H7 (cell line): ENCODE results near the gene THSD8. TPM values are rescaled to one million over a fixed set of nuclear protein-coding genes. Genes with fewer than 3 reads are reported as not detected.
A peak's percentile ranks its signal among the peaks of the same experiment; 100 is the strongest.

ENCODE experiments used
- DNase-seq: peaks from one replicate; pipeline ENCODE4 v3.0.0; 2012
- H3K27me3 ChIP-seq: 2 replicates; pipeline ENCODE4 v1.6.0; 2011; ENCODE audit warnings: mild to moderate bottlenecking, low read length; ENCODE audit not compliant: control insufficient read depth, insufficient read depth
- H3K36me3 ChIP-seq: replicated peaks from 2 replicates; pipeline ENCODE4 v1.5.1; 2011; ENCODE audit warnings: low read length; ENCODE audit not compliant: control insufficient read depth, insufficient read depth
- H3K4me3 ChIP-seq: 2 replicates; pipeline ENCODE4 v1.5.1; 2011; ENCODE audit warnings: low read depth, mild to moderate bottlenecking, control low read depth, low read length, moderate library complexity; ENCODE audit not compliant: insufficient read depth
- total RNA-seq: library from RNA; depleted of rRNA; stranded (reverse); fragments of >200 nt; shearing (Covaris generic); gene quantifications from 2 replicates; pipeline ENCODE4 v1.2.3, GENCODE V29; 2014

The THSD8 gene
- total RNA-seq, 1 experiment from 2014 or later = not detected

- Histone ChIP-seq H3K27me3 (peaks cover 2% of the 10 kb centered on the region; the same call in 1 of the 2 replicates), H3K36me3 (no peaks in the 10 kb centered on the region), H3K4me3 (no peak overlapping the region)
- no peak for DNase-seq
These were observed 16.3 kb upstream of the THSD8 start for GRCh38 chr19:12785431-12786031.

- no peak overlapping the region for H3K4me3 ChIP-seq
- no peaks in the 10 kb centered on the region for H3K36me3 ChIP-seq
- DNase-seq = peak; percentile 61
- peaks cover 6% of the 10 kb centered on the region for H3K27me3 ChIP-seq
These were observed 15.6 kb upstream of the THSD8 start for GRCh38 chr19:12786141-12786870.

GRCh38 chr19:12786952-12787351 is 14.9 kb upstream of the THSD8 start:
- DNase-seq = no peak
- H3K27me3 ChIP-seq = peaks cover 12% of the 10 kb centered on the region
- no peak overlapping the region for H3K4me3 ChIP-seq
- H3K36me3 ChIP-seq = no peaks in the 10 kb centered on the region

- DNase-seq = no peak
- Histone ChIP-seq H3K4me3 (no peak overlapping the region), H3K36me3 (no peaks in the 10 kb centered on the region), H3K27me3 (peaks cover 17% of the 10 kb centered on the region)
These were observed 14.4 kb upstream of the THSD8 start for GRCh38 chr19:12787458-12787857.

- Histone ChIP-seq H3K27me3 (peaks cover 21% of the 10 kb centered on the region), H3K4me3 (no peak overlapping the region), H3K36me3 (no peaks in the 10 kb centered on the region)
- DNase-seq = no peak
These were observed 13.7 kb upstream of the THSD8 start for GRCh38 chr19:12788042-12788681.

- H3K27me3 ChIP-seq = peaks cover 21% of the 10 kb centered on the region
- DNase-seq = peak; percentile 88
- H3K36me3 ChIP-seq = no peaks in the 10 kb centered on the region
- peak overlapping the region; percentile 39; the same call in 1 of the 2 replicates for H3K4me3 ChIP-seq
These were observed 13.2 kb upstream of the THSD8 start for GRCh38 chr19:12788682-12789097.

DNA sequence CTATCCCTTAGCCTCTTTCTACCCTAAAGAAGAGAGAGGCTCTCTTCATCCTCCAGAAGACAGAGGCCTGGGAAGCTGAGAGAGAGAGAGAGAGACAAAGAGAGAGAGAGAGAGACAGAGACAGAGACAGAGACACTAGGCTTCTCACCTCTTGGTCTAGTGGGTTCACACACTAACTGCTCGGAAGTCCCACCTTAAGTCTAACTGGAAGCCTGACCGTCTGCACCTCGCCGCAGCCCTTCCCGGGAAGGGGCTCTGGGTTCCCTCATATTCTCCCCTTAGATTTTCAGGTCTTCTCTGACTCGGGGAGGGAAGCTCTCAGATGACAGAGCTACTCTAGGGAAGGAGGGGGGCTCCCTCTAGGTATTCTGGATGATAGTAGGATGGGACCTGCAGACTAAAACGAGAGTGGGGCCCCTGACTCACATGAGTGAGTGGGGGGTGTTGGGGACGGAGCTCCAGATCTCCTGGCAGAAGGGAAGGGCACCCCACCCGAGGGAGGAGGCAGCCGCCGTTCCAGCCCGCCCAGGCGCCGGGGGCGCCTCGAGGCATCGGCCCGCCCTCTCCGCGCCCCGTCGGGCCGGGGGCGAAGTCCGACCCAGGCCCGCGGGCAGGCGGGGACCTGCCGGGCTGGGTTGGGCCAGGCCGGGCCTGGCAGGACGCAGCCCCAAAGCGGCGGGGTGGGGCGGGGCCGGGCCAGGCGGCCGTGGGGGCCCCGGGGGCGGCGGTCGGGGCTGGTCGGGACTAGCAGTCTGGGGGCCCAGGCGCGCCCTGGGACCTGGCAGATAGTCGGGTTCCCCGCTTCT is 12.6 kb upstream of the THSD8 start:
- H3K36me3 ChIP-seq = no peaks in the 10 kb centered on the region
- H3K4me3 ChIP-seq = peak overlapping the region; percentile 39
- H3K27me3 ChIP-seq = peaks cover 21% of the 10 kb centered on the region
- DNase-seq = no peak

- peak overlapping the region; percentile 70 for H3K4me3 ChIP-seq
- peak; percentile 99 for DNase-seq
- no peaks in the 10 kb centered on the region for H3K36me3 ChIP-seq
- peaks cover 21% of the 10 kb centered on the region for H3K27me3 ChIP-seq
These were observed 11.8 kb upstream of the THSD8 start for GRCh38 chr19:12789904-12790619.

GRCh38 chr19:12790628-12791344 is 11.1 kb upstream of the THSD8 start:
- no peak for DNase-seq
- no peaks in the 10 kb centered on the region for H3K36me3 ChIP-seq
- H3K4me3 ChIP-seq = peak overlapping the region; percentile 70
- H3K27me3 ChIP-seq = peaks cover 21% of the 10 kb centered on the region

DNA sequence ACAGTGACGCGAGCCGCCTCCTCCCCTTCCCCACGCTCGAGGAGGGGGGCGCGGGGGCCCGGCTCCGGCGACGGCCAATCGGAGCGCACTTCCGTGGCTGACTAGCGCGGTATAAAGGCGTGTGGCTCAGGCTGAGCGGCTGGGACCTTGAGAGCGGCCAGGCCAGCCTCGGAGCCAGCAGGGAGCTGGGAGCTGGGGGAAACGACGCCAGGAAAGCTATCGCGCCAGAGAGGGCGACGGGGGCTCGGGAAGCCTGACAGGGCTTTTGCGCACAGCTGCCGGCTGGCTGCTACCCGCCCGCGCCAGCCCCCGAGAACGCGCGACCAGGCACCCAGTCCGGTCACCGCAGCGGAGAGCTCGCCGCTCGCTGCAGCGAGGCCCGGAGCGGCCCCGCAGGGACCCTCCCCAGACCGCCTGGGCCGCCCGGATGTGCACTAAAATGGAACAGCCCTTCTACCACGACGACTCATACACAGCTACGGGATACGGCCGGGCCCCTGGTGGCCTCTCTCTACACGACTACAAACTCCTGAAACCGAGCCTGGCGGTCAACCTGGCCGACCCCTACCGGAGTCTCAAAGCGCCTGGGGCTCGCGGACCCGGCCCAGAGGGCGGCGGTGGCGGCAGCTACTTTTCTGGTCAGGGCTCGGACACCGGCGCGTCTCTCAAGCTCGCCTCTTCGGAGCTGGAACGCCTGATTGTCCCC is 10.4 kb upstream of the THSD8 start, which contains the start of gene JUNB:
Gene JUNB, plus strand, starts transcription at position 142 of the 706 bp plus-strand sequence. Its CDS starts 286 bp downstream, at position 428.
- H3K36me3 ChIP-seq = no peaks in the 10 kb centered on the region

GRCh38 chr19:12792051-12792852 is 9.6 kb upstream of the THSD8 start:
- Histone ChIP-seq H3K27me3 (peaks cover 21% of the 10 kb centered on the region), H3K4me3 (peak overlapping the region; percentile 70), H3K36me3 (0 out of 2 replicates have a peak, but pooled peaks cover 2% of the 10 kb centered on the region)
- DNase-seq = peak; percentile 83

More for the DNA sequence above, 10.4 kb upstream of the THSD8 start, which contains the start of gene JUNB:
- DNase-seq = peak; percentile 92
- H3K27me3 ChIP-seq = peaks cover 21% of the 10 kb centered on the region
- H3K4me3 ChIP-seq = peak within 1 kb of the TSS; percentile 70

DNA sequence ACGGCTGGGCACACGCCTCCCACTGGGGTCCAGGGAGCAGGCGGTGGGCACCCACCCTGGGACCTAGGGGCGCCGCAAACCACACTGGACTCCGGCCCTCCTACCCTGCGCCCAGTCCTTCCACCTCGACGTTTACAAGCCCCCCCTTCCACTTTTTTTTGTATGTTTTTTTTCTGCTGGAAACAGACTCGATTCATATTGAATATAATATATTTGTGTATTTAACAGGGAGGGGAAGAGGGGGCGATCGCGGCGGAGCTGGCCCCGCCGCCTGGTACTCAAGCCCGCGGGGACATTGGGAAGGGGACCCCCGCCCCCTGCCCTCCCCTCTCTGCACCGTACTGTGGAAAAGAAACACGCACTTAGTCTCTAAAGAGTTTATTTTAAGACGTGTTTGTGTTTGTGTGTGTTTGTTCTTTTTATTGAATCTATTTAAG is 9.0 kb upstream of the THSD8 start:
- Histone ChIP-seq H3K36me3 (0 out of 2 replicates have a peak, but pooled peaks cover 2% of the 10 kb centered on the region), H3K4me3 (peak overlapping the region; percentile 70), H3K27me3 (peaks cover 21% of the 10 kb centered on the region)
- DNase-seq = peak; percentile 66
